ENCODE data around the gene MRNIP. TPM values are rescaled to one million over a fixed set of nuclear protein-coding genes. Genes with fewer than 3 reads are reported as not detected.
A peak's percentile ranks its signal among the peaks of the same experiment; 100 is the strongest.

The MRNIP gene
- total and polyA plus RNA-seq, 2 of the 8 experiments (the other 6 are each of a cell fraction or from before 2014, with no cell fraction given), result 29.6 TPM

DNA sequence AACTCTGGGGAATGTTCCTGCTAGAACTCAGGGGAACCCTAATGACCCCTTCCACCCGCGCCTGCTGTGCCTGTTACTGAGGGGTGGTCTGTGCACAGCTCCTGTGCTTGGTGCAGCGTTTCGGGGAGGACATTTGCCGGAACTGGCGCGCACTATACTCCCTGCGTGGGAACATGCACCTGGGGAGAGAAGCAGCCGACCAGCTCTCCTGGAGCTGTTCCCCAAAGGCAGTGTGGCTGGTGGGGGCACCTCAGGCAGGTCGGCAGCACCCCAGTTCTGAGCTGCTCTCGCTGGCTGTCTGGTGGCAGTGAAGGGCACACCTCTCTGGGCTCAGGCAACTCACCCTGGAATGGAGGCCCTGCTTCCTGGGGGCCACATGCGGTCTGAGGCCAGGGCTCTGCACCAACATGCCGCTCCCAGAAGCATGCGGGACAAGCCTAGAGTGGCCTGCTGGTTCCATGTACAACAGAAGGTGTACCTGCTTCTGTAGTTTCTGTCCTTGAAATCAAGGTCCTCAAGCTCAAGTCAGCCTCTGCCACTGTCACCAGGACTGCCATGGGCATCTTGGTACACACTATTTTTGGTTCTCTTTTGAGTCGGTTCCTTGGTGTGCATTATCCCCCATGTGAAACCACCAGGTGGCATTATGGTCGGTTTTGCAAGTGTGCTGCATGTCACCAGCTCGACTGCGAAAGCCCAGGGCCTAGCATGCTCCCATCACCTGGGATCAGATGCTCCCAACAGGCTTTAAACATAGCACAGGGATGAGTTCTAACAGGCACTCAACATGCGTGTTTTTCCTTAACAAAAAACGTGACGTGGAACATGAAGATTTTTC is 7.8 kb upstream of the MRNIP start:
- H3K18ac ChIP-seq (ENCODE audit: extremely low read depth, low read length), result no peak overlapping the region
- no peak overlapping the region for H4K91ac ChIP-seq (replicated peaks; ENCODE audit: insufficient read length, low read length)
- WGBS, 2 experiments (ENCODE audit: extremely low coverage in 1 of 2, insufficient coverage in 1 of 2, insufficient read length in 1 of 2, insufficient replicate concordance in 2 of 2, low coverage in 1 of 2, low lambda C conversion rate in 2 of 2, missing lambda C conversion rate in 1 of 2), result 91% methylated on average over 21 of the region's 21 CpGs; no CpG with 5 or more reads in 1 of the 2 experiments
- H3K9ac ChIP-seq (replicated peaks in 1 of 4; ENCODE audit: extremely low read depth in 1 of 4, low read depth in 3 of 4, low read length in 3 of 4), result no peak overlapping the region
- TF ChIP-seq CTCF (IDR thresholded peaks at IDR 0.05; ENCODE audit: control extremely low read depth in 1 of 3, insufficient read depth in 1 of 3, low read depth in 1 of 3, low read length in 3 of 3), result peak in 1 of 3 experiments; percentile 11; a peak in 1 of 4 replicates
- TF ChIP-seq POU5F1 (IDR thresholded peaks at IDR 0.05; ENCODE audit: low read depth, low read length), result no peak
- no peak overlapping the region for H3K23ac ChIP-seq (ENCODE audit: insufficient read length)
- H3K14ac ChIP-seq (ENCODE audit: insufficient read length), result no peak overlapping the region
- H3K36me3 ChIP-seq (ENCODE audit: control insufficient read depth in 2 of 4, insufficient read depth in 4 of 4, low read length in 3 of 4), result peaks cover 0 to 30% (median 13%) of the 10 kb centered on the region in 4 experiments; a peak in 6 of 8 replicates
- no peaks in the 10 kb centered on the region for H3K79me2 ChIP-seq (ENCODE audit: control insufficient read depth in 1 of 2, insufficient read depth in 2 of 2, low read length in 2 of 2)
- H2BK5ac ChIP-seq (ENCODE audit: low read depth, low read length), result no peak overlapping the region
- H3K4me2 ChIP-seq (ENCODE audit: insufficient read depth in 1 of 2, low read depth in 2 of 2, low read length in 2 of 2), result no peak overlapping the region
- H3K23me2 ChIP-seq (ENCODE audit: low read depth, low read length), result no peaks in the 10 kb centered on the region
- no peaks in the 10 kb centered on the region; a peak in 1 of 7 replicates for H3K4me1 ChIP-seq (replicated peaks in 1 of 4; ENCODE audit: control insufficient read depth in 3 of 4, insufficient read depth in 4 of 4, low read length in 3 of 4)
- no peak overlapping the region for H3K56ac ChIP-seq (replicated peaks; ENCODE audit: insufficient read length, low read depth, low read length)
- CTCF ChIA-PET (ENCODE audit: partially characterized antibody), result interaction anchor here (1.0 to 8.0 kb wide), 5 partner anchors 14 to 448 kb away, joined by 3 to 67 read pairs (median 3); no protein-coding TSS in a partner anchor
- H3K79me1 ChIP-seq (ENCODE audit: low read depth, low read length), result no peaks in the 10 kb centered on the region
- peaks cover 0 to 5% of the 10 kb centered on the region in 2 experiments for H4K20me1 ChIP-seq (replicated peaks in 1 of 2; ENCODE audit: control insufficient read depth in 1 of 2, insufficient read depth in 2 of 2, low read length in 2 of 2)
- peak overlapping the region; percentile 32; the same call in 1 of the 2 replicates for H2BK20ac ChIP-seq (ENCODE audit: low read length)
- no peak overlapping the region for H2AK5ac ChIP-seq (ENCODE audit: low read depth, low read length)
- no peak overlapping the region for H2BK120ac ChIP-seq (replicated peaks; ENCODE audit: low read depth, low read length)
- no peak overlapping the region for H3K27ac ChIP-seq (ENCODE audit: low read depth, low read length)
- no peak overlapping the region for H4K5ac ChIP-seq (ENCODE audit: insufficient read length, low read depth, low read length)
- H2BK15ac ChIP-seq (ENCODE audit: low read length), result no peak overlapping the region
- no peak for DNase-seq (ENCODE audit: low read depth in 1 of 2, low spot score in 2 of 2)
- H3K27me3 ChIP-seq (replicated peaks in 1 of 4; ENCODE audit: control insufficient read depth in 3 of 4, extremely low read depth in 1 of 4, insufficient read depth in 3 of 4, low read length in 3 of 4), result no peaks in the 10 kb centered on the region
- H3K4ac ChIP-seq (replicated peaks; ENCODE audit: insufficient read length, low read depth, low read length), result no peak overlapping the region
- no peak overlapping the region for H2AFZ ChIP-seq (ENCODE audit: low read length)
- no peak overlapping the region for H4K8ac ChIP-seq (ENCODE audit: extremely low read depth, insufficient read depth, low read length)
- FAIRE-seq, result no peak
- no peak overlapping the region for H3K4me3 ChIP-seq (ENCODE audit: extremely low read depth in 1 of 4, insufficient read depth in 2 of 4, low read depth in 3 of 4, low read length in 4 of 4)
- POLR2A ChIA-PET (ENCODE audit: partially characterized antibody), result interaction anchor here (0.7 kb wide), 1 partner anchor 86 kb away, joined by 3 read pairs; no protein-coding TSS in a partner anchor
- H2BK12ac ChIP-seq (ENCODE audit: low read depth, low read length), result no peak overlapping the region
- peaks cover 4 to 8% of the 10 kb centered on the region in 2 experiments; a peak in 1 of 4 replicates for H3K9me3 ChIP-seq (ENCODE audit: insufficient read depth in 2 of 2, low read depth in 1 of 2, low read length in 1 of 2)

Measured in H1 (cell line).